Duodenal mucosa (tissue), 2 donors: ENCODE measurements around the gene KCNN3.
A peak's percentile ranks its signal among the peaks of the same experiment; 100 is the strongest.

Experiments
- H3K27ac ChIP-seq: one replicate; pipeline ENCODE4 v1.7.0; 2013; ENCODE audit warnings: low read depth, low read length
- H3K27me3 ChIP-seq, 2 donors: one replicate each; pipeline ENCODE4 v1.7.0; 2013; ENCODE audit warnings: low read length in 2 of 2, control low read depth in 1 of 2; ENCODE audit not compliant: insufficient read depth in 2 of 2, control insufficient read depth in 1 of 2
- H3K36me3 ChIP-seq, 2 donors: one replicate each; pipeline ENCODE4 v1.7.0; 2013; ENCODE audit warnings: low read length in 2 of 2, control low read depth in 1 of 2; ENCODE audit not compliant: insufficient read depth in 2 of 2, control insufficient read depth in 1 of 2
- H3K4me1 ChIP-seq, 2 donors: one replicate each; pipeline ENCODE4 v1.7.0; 2013; ENCODE audit warnings: low read length in 2 of 2, control low read depth in 1 of 2; ENCODE audit not compliant: insufficient read depth in 2 of 2, control insufficient read depth in 1 of 2
- H3K4me3 ChIP-seq, 2 donors: one replicate each; pipeline ENCODE4 v1.7.0; 2013; ENCODE audit warnings: low read length in 2 of 2, low read depth in 1 of 2
- H3K9ac ChIP-seq, 2 donors: one replicate each; pipeline ENCODE4 v1.7.0; 2013; ENCODE audit warnings: low read length in 2 of 2, low read depth in 1 of 2
- H3K9me3 ChIP-seq, 2 donors: one replicate each; pipeline ENCODE4 v1.7.0; 2013; ENCODE audit warnings: low read length in 2 of 2, control low read depth in 1 of 2; ENCODE audit not compliant: control insufficient read depth in 1 of 2

Gene KCNN3

GRCh38 chr1:154880671-154881070 is 10.6 kb upstream of the KCNN3 start:
- H3K4me1 ChIP-seq, result peaks cover 10 to 22% of the 10 kb centered on the region in 2 donors

GRCh38 chr1:154879038-154879421 is 8.9 kb upstream of the KCNN3 start:
- no peak overlapping the region for H3K27ac ChIP-seq
- H3K27me3 ChIP-seq, result no peaks in the 10 kb centered on the region
- H3K9me3 ChIP-seq, result no peaks in the 10 kb centered on the region
- H3K9ac ChIP-seq, result no peak overlapping the region
- no peak overlapping the region for H3K4me3 ChIP-seq
- H3K4me1 ChIP-seq, result peaks cover 10 to 15% of the 10 kb centered on the region in 2 donors
- H3K36me3 ChIP-seq, result no peaks in the 10 kb centered on the region

More at GRCh38 chr1:154880671-154881070, 10.6 kb upstream of the KCNN3 start:
- Histone ChIP-seq H3K9ac (no peak overlapping the region), H3K27me3 (no peaks in the 10 kb centered on the region), H3K4me3 (no peak overlapping the region), H3K9me3 (no peaks in the 10 kb centered on the region), H3K36me3 (no peaks in the 10 kb centered on the region), H3K27ac (no peak overlapping the region)

GRCh38 chr1:154878371-154879037 is 8.4 kb upstream of the KCNN3 start:
- H3K9me3 ChIP-seq, result no peaks in the 10 kb centered on the region
- H3K36me3 ChIP-seq, result no peaks in the 10 kb centered on the region
- no peak overlapping the region for H3K9ac ChIP-seq
- H3K27me3 ChIP-seq, result no peaks in the 10 kb centered on the region
- no peak overlapping the region for H3K27ac ChIP-seq
- peaks cover 10 to 12% of the 10 kb centered on the region in 2 donors for H3K4me1 ChIP-seq
- no peak overlapping the region for H3K4me3 ChIP-seq

GRCh38 chr1:154877370-154877974 is 7.4 kb upstream of the KCNN3 start:
- H3K27me3 ChIP-seq, result no peaks in the 10 kb centered on the region
- H3K27ac ChIP-seq, result no peak overlapping the region
- H3K36me3 ChIP-seq, result no peaks in the 10 kb centered on the region
- H3K9ac ChIP-seq, result no peak overlapping the region
- no peak overlapping the region for H3K4me3 ChIP-seq
- peaks cover 10 to 12% of the 10 kb centered on the region in 2 donors for H3K4me1 ChIP-seq
- no peaks in the 10 kb centered on the region for H3K9me3 ChIP-seq

- Histone ChIP-seq H3K36me3 (no peaks in the 10 kb centered on the region), H3K27ac (no peak overlapping the region), H3K9me3 (no peaks in the 10 kb centered on the region), H3K4me3 (no peak overlapping the region), H3K4me1 (peaks cover 10 to 12% of the 10 kb centered on the region in 2 donors), H3K27me3 (no peaks in the 10 kb centered on the region), H3K9ac (no peak overlapping the region)
Observed at GRCh38 chr1:154876842-154877369, 6.8 kb upstream of the KCNN3 start.

- H3K9ac ChIP-seq, result no peak overlapping the region
- no peaks in the 10 kb centered on the region for H3K36me3 ChIP-seq
- no peak overlapping the region for H3K27ac ChIP-seq
- H3K9me3 ChIP-seq, result no peaks in the 10 kb centered on the region
- H3K4me1 ChIP-seq, result peaks cover 20 to 23% of the 10 kb centered on the region in 2 donors
- H3K27me3 ChIP-seq, result peaks cover 0 to under 1% of the 10 kb centered on the region in 2 donors
- no peak overlapping the region for H3K4me3 ChIP-seq
Observed at GRCh38 chr1:154874465-154874864, 4.4 kb upstream of the KCNN3 start.

- Histone ChIP-seq H3K4me1 (peaks cover 24 to 25% of the 10 kb centered on the region in 2 donors), H3K27me3 (peaks cover 7 to 9% of the 10 kb centered on the region in 2 donors), H3K9ac (no peak overlapping the region), H3K27ac (no peak overlapping the region), H3K4me3 (no peak overlapping the region), H3K36me3 (no peaks in the 10 kb centered on the region), H3K9me3 (no peaks in the 10 kb centered on the region)
Observed at GRCh38 chr1:154873321-154873950, 3.4 kb upstream of the KCNN3 start.

- Histone ChIP-seq H3K27me3 (peaks cover 15 to 23% of the 10 kb centered on the region in 2 donors), H3K27ac (no peak overlapping the region), H3K36me3 (no peaks in the 10 kb centered on the region), H3K9ac (no peak overlapping the region), H3K4me1 (peaks cover 12 to 19% of the 10 kb centered on the region in 2 donors), H3K9me3 (no peaks in the 10 kb centered on the region), H3K4me3 (no peak overlapping the region)
Observed at GRCh38 chr1:154871374-154871773, 1.3 kb upstream of the KCNN3 start.

- Histone ChIP-seq H3K27ac (no peak overlapping the region), H3K9ac (peak overlapping the region in 1 of 2 donors; percentile 22), H3K4me1 (peaks cover 12 to 19% of the 10 kb centered on the region in 2 donors), H3K36me3 (no peaks in the 10 kb centered on the region), H3K9me3 (no peaks in the 10 kb centered on the region), H3K4me3 (peak overlapping the region; percentile 34 to 55), H3K27me3 (peaks cover 15 to 23% of the 10 kb centered on the region in 2 donors)
Observed at GRCh38 chr1:154870734-154871133, 653 bp upstream of the KCNN3 start.
